HEK293 (cell line): ENCODE results near the gene PRR29.

ENCODE experiments used
- CTCF ChIP-seq: fragments of 450-650 bp; formaldehyde crosslinking; IDR thresholded peaks from 2 replicates; pipeline ENCODE4 v1.5.1; 2016; ENCODE audit warnings: missing biosample characterization, missing genetic modification characterization
- PRDM2 ChIP-seq: fragments of 450-650 bp; formaldehyde crosslinking; IDR thresholded peaks from 2 replicates; pipeline ENCODE4 v1.5.1; 2016; ENCODE audit warnings: missing biosample characterization, missing genetic modification characterization, borderline replicate concordance
- ZFP37 ChIP-seq: fragments of 450-650 bp; formaldehyde crosslinking; IDR thresholded peaks from 2 replicates; pipeline ENCODE4 v1.5.1; 2016; ENCODE audit warnings: missing biosample characterization, missing genetic modification characterization
- ZNF114 ChIP-seq: fragments of 450-650 bp; formaldehyde crosslinking; IDR thresholded peaks from 2 replicates; pipeline ENCODE4 v1.5.0; 2017; ENCODE audit warnings: missing biosample characterization, missing genetic modification characterization
- ZNF121 ChIP-seq: fragments of 450-650 bp; formaldehyde crosslinking; IDR thresholded peaks from 2 replicates; pipeline ENCODE4 v1.5.1; 2016; ENCODE audit warnings: missing biosample characterization, missing genetic modification characterization
- ZNF16 ChIP-seq: fragments of 450-650 bp; formaldehyde crosslinking; IDR thresholded peaks from 2 replicates; pipeline ENCODE4 v1.5.1; 2016; ENCODE audit warnings: low read depth, missing biosample characterization, missing genetic modification characterization
- ZNF24 ChIP-seq: fragments of 450-650 bp; formaldehyde crosslinking; IDR thresholded peaks from 2 replicates; pipeline ENCODE4 v1.5.1; 2016; ENCODE audit warnings: missing biosample characterization, missing genetic modification characterization
- ZNF274 ChIP-seq, 2 experiments: fragments of 200-500 bp in 1 of 2; fragments of 450-650 bp in 1 of 2; sonication (Bioruptor generic) in 1 of 2; formaldehyde crosslinking in 1 of 2; IDR thresholded peaks; 2 replicates each; pipeline versions ENCODE4 v1.5.1 to v1.6.1; 2014 to 2016; ENCODE audit warnings: borderline replicate concordance in 1 of 2, inconsistent platforms in 1 of 2, low read length in 1 of 2, missing biosample characterization in 1 of 2, missing genetic modification characterization in 1 of 2
- ZNF426 ChIP-seq: fragments of 450-650 bp; formaldehyde crosslinking; IDR thresholded peaks from 2 replicates; pipeline ENCODE4 v1.5.1; 2017; ENCODE audit warnings: missing biosample characterization, missing genetic modification characterization, mild to moderate bottlenecking, inconsistent platforms, moderate library complexity
- ZNF670 ChIP-seq: fragments of 450-650 bp; formaldehyde crosslinking; IDR thresholded peaks from 2 replicates; pipeline ENCODE4 v1.5.1; 2016; ENCODE audit warnings: missing biosample characterization, missing genetic modification characterization, low read depth
- ZNF692 ChIP-seq: fragments of 450-650 bp; formaldehyde crosslinking; IDR thresholded peaks from 2 replicates; pipeline ENCODE4 v1.5.1; 2016; ENCODE audit warnings: missing biosample characterization, missing genetic modification characterization
- TF ChIP-seq, protein P1 (sequence below): fragments of 450-650 bp; formaldehyde crosslinking; IDR thresholded peaks from 2 replicates; pipeline ENCODE4 v1.5.1; 2016; ENCODE audit warnings: missing biosample characterization, missing genetic modification characterization
- TF ChIP-seq, protein P2 (sequence below): fragments of 450-650 bp; formaldehyde crosslinking; IDR thresholded peaks from 2 replicates; pipeline ENCODE4 v1.5.1; 2017; ENCODE audit warnings: missing biosample characterization, missing genetic modification characterization

DNA sequence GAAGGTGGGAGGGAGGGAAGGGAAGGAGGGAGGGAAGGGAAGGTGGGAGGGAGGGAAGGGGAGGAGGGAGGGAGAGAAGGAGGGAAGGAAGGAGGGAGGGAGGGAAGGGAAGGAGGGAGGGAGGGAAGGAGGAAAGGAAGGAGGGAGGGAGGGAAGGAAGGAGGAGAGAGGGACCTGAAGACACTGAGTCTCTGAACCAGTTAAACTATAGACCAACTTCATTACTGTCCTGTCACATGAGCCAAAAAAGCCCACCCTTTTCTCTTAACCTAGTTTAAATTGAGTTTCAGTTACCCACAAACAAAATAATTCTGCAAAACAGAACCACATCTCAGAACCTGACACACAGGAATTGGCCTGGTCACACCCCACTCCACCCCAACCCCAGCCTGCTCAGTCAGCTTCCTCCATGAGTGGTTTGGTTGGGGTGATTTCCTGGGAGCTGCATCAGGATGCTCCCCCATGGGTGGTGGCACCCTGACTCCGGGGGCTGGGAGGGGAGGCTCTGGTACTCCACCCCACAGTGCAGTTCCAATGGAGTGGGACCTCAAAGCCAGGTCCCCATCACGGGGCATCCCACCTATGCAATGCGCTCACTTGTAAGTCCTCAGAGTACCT, 4.7 kb upstream of the PRR29 start:
- TF ChIP-seq ZNF274 (IDR thresholded peaks at IDR 0.05; ENCODE audit: low read length) (no peak), ZNF274 (tag by site-specific recombination; IDR thresholded peaks at IDR 0.05; ENCODE audit: borderline replicate concordance) (no peak), CTCF (tag by site-specific recombination) (no peak), ZNF426 (tag by site-specific recombination) (no peak), ZNF16 (no peak), ZNF114 (tag by site-specific recombination) (no peak), PRDM2 (tag by site-specific recombination) (no peak), ZFP37 (tag by site-specific recombination) (no peak), ZNF24 (tag by site-specific recombination) (no peak), ZNF670 (no peak), ZNF692 (no peak), ZNF121 (tag by site-specific recombination) (no peak)
- TF ChIP-seq, protein P1, sequence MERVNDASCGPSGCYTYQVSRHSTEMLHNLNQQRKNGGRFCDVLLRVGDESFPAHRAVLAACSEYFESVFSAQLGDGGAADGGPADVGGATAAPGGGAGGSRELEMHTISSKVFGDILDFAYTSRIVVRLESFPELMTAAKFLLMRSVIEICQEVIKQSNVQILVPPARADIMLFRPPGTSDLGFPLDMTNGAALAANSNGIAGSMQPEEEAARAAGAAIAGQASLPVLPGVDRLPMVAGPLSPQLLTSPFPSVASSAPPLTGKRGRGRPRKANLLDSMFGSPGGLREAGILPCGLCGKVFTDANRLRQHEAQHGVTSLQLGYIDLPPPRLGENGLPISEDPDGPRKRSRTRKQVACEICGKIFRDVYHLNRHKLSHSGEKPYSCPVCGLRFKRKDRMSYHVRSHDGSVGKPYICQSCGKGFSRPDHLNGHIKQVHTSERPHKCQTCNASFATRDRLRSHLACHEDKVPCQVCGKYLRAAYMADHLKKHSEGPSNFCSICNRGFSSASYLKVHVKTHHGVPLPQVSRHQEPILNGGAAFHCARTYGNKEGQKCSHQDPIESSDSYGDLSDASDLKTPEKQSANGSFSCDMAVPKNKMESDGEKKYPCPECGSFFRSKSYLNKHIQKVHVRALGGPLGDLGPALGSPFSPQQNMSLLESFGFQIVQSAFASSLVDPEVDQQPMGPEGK (tag by site-specific recombination): no peak
- TF ChIP-seq, protein P2, sequence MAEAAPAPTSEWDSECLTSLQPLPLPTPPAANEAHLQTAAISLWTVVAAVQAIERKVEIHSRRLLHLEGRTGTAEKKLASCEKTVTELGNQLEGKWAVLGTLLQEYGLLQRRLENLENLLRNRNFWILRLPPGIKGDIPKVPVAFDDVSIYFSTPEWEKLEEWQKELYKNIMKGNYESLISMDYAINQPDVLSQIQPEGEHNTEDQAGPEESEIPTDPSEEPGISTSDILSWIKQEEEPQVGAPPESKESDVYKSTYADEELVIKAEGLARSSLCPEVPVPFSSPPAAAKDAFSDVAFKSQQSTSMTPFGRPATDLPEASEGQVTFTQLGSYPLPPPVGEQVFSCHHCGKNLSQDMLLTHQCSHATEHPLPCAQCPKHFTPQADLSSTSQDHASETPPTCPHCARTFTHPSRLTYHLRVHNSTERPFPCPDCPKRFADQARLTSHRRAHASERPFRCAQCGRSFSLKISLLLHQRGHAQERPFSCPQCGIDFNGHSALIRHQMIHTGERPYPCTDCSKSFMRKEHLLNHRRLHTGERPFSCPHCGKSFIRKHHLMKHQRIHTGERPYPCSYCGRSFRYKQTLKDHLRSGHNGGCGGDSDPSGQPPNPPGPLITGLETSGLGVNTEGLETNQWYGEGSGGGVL (tag by site-specific recombination): no peak
